PC-3 (cell line): ENCODE results near the gene CCDC169.

Experiments used
- CTCF ChIP-seq: fragments of 300-600 bp; sonication (generic); conservative IDR thresholded peaks from 2 replicates; pipeline ENCODE4 v1.5.1; 2017; ENCODE audit warnings: antibody characterized with exemption, low read depth, mild to moderate bottlenecking, low read length
- EZH2 ChIP-seq: fragments of 300-600 bp; sonication (generic); IDR thresholded peaks from one replicate; pipeline ENCODE4 v1.6.1; 2017; ENCODE audit warnings: antibody characterized with exemption, mild to moderate bottlenecking, low read length; ENCODE audit not compliant: unreplicated experiment
- EZH2phosphoT487 ChIP-seq: fragments of 300-600 bp; sonication (generic); IDR thresholded peaks from 2 replicates; pipeline ENCODE4 v1.6.1; 2018; ENCODE audit warnings: mild to moderate bottlenecking, antibody characterized with exemption, low read length, borderline replicate concordance

GRCh38 chr13:36251526-36251925 is 46.1 kb downstream of the CCDC169 start:
- no peak for TF ChIP-seq CTCF
- no peak for TF ChIP-seq EZH2
- TF ChIP-seq EZH2phosphoT487 = no peak
